NCI-H2196 treated with DMSO at 0.1 percent for 48 hours (cell line): ENCODE results near the gene HECW1.

Source experiments
- DNase-seq: peaks from one replicate; lab custom pipeline; 2025; ENCODE audit not compliant: unreplicated experiment; lab: John Stamatoyannopoulos, UW

HECW1 gene

GRCh38 chr7:43528576-43529354, 416.3 kb downstream of the HECW1 start:
- DNase-seq, result no peak

- no peak for DNase-seq
Measured at GRCh38 chr7:43530553-43531410, 418.3 kb downstream of the HECW1 start.

GRCh38 chr7:43531700-43532099, 419.3 kb downstream of the HECW1 start:
- no peak for DNase-seq

GRCh38 chr7:43533801-43534479, 421.5 kb downstream of the HECW1 start:
- DNase-seq, result no peak

- DNase-seq, result no peak
Measured at GRCh38 chr7:43535031-43535451, 422.6 kb downstream of the HECW1 start.

DNA sequence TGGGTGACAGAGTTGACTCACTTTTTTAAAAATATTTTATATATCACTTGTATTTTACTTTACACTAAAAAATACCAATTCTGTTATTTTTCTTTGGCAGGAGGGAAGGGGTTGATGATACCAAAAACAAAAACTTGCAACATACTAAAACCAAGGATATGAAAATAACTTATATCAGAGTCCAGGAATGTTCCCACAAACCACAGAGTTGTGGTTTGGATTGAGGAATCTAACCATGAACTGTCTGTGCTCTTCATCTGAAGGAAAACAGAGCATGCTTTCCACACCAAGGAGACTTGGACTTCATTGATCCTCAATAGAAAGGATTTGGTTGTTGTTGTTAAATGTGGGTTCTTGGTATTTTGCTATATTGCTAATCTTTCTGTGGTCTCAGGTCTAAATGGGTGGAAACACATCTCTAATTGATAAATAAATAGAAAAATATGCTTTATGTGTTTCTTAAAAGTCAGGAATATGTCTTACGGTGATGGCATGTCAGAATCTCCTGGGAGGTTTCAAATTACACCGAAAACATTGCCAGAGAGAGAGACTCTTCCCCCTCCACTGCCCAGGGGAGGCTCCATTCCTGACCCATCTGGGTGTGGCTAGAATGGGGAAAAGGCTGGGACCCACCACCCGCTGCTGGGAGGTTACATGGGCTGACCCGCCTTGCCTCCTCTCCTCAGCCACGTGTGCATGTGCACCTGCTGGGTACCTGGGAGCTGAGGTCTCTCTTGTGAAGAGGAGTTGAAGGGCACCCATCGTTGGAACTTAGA, 423.6 kb downstream of the HECW1 start:
- DNase-seq, result no peak

DNA sequence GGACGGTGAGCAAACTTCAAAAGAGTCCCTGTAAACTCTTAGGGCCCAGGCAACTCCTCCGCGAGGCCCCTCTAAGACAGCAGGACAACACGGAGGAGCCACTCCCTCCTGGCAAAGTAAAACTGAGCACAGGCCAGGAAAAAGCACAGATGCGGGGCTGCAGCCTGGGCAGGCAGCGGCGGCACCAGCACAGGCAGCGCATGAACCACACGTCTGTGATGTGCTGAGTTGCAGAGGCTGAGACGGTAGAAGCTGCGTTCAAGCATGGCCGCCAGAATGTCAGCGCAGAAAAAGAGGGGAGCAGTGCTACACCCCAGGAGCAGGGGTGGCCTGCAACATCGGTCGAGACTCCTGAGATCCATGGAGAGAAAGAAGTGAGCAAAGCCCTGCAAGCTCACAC, 424.3 kb downstream of the HECW1 start:
- DNase-seq, result no peak

- no peak for DNase-seq
Measured at GRCh38 chr7:43537765-43538403, 425.4 kb downstream of the HECW1 start.

- DNase-seq, result no peak
Measured at GRCh38 chr7:43538404-43538771, 425.9 kb downstream of the HECW1 start.

DNA sequence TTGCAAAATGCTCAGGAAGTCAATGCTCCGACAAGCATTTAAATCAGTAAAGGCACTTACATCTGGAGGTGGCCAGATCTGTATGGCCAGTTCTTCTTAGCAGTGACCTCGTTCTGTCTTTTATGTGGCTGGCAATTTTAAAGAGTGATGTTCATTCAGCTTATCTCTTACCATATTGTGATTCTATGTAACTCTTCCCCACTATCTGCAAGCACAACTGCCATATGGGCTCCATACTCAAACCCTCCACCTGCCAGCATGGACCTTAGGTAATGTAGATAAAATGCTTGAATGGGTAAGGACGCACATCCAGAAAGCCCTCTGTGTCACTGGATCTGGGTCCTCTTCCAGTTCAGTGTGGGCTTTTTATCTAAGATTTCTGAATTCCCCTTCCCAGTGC, 428.0 kb downstream of the HECW1 start:
- no peak for DNase-seq

- DNase-seq, result no peak
Measured at GRCh38 chr7:43542716-43543115, 430.3 kb downstream of the HECW1 start.

DNA sequence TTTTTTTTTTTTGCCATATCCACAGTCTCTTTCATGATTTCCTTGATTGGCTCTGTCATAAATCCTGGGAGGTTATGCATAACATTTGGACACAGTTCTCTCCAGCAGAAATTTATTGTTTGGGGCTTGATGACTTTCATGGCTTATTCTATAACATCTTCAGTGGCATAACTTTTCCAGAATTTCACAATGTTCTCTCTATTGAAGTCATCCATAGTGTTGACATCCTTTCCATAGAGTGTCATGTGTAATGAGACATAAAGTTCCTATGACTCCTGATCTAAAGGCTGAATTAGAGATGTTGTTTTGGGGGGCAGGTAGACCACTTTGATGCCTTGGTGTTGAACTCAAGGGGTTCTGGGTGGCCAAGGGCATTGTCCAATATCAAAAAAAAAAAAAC, 433.8 kb downstream of the HECW1 start:
- DNase-seq, result no peak

DNA sequence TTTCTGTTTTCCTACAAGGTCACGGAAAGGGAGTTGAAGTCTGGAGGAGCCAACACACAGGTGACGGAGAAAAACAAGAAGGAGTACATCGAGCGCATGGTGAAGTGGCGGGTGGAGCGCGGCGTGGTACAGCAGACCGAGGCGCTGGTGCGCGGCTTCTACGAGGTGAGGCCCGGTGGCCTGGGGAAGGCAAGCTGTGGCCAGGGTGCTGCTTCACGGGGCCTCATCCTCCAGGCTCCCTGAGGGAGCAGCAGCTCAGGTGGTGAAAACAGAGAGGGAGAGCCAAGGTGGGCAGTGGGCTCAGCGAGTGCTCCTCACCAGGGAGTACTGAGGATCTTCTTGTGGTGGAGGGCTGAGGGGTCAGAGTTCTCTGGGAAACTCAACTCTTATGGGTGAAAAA, 438.0 kb downstream of the HECW1 start:
- DNase-seq, result no peak

DNA sequence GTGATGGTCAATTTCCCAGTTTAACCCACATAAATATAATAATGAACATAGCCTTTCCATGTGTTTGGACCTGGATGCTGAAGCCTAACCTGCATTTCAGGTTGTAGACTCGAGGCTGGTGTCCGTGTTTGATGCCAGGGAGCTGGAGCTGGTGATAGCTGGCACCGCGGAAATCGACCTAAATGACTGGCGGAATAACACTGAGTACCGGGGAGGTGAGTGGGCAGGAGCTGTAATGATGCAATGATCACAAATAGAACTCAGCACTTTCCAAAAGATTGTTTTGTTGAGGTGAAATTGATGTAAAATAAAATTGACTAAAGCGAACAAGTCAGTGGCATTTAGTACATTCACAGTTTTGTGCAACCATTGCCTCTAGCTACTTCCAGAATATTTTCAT, 439.7 kb downstream of the HECW1 start:
- DNase-seq, result no peak

DNA sequence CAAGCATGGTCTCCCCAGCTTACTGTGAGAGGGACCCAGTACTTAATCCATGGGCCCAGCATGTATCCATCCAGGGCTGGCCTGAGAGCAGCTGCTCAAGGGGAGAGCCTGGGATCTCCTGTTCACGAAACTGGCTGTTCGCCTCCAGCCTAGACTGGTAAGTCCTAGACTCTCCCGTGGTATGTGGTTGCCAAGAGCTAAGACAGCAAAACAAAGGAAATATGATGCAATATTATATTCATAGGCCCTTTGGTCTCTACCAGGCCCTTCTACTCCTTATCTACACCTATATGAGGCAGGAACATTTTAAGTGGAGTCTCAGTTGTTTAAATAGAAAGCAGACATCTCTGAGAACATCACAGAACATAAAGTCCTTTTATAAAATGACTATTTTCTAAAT, 441.6 kb downstream of the HECW1 start:
- DNase-seq, result no peak

DNA sequence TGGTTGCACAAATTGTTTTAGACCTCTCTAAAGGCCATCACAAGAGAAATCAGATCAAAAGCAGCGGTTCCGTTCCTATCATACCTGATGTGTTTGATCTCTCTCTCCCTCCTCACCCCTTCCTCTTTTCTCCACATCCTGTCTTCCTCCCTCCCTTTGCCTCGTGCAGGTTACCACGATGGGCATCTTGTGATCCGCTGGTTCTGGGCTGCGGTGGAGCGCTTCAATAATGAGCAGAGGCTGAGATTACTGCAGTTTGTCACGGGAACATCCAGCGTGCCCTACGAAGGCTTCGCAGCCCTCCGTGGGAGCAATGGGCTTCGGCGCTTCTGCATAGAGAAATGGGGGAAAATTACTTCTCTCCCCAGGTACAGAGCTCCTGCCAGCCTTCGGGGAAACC, 442.0 kb downstream of the HECW1 start:
- DNase-seq, result no peak

DNA sequence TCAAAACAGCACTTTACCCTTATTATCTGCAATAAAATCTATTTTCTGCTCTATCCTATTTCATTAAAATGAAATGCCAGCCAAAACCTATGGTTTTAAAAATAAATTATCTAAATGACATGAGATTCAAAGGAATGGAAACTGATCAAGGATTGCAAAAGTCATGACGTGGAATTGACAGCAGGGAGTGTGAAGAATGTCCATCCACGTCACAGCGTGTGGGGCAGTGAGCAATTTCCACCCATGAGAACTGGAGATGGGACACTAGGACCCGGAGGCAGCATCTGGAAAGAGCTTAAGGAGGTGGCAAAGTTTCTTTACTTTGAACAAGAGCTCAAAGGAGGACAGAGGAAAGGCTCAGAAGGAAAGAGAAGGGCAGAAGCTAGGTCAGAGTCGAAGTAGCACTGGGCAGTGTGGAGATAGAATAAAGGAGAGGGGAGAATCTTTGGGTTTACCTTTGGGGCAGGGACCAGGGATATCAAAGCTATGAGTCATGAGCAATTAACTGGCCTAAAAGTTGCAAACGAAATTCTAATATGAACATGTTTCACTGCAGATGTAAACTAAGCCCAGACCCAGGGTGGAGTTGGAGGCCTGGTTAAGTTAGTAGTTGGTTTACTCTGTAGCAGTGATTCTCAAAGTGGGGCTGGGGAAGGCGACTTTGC, 445.5 kb downstream of the HECW1 start:
- DNase-seq, result no peak

DNA sequence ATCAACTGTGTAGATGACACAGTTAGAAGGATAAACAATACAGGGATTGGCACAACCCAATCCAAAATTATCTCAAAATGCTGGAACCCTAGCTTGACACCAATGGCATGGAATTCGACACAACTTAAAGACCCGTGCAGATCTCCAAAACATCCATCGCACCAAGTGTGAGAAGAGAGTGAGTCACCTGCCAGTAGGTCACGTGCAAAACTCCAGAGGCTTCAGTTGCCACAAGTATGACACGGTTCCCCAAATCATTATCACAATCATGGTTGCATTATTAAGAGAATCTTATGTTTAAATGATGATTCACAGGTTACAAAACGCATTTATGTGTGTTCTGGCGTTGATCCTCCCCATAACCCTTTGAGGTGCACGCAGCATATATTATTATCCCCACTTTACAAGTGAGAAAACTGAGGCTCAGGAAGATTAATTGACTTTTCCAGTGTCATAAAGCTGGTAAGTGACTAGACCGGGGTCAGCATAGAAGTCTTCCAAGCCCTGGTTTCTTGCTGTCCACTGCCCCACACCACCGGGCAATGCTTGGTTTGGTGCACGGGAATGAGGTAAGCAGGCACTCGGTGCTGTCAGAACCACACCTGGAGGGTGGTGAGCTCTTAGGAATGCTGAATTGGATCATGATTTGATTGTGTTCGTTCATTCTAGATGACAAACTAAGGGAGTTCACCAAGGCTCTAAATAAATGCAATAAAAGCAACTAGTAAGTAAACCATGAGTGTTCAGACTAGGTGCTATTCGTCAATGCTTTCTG, 446.9 kb downstream of the HECW1 start:
- no peak for DNase-seq

GRCh38 chr7:43559946-43560335, 447.5 kb downstream of the HECW1 start:
- no peak for DNase-seq
